GM21528 (cell line): ENCODE measurements around the gene TOMM70.
"Not testable (repeated sequence)": the region's sequence is repeated elsewhere in the genome, so short reads cannot be mapped to it uniquely, and the experiment has no call there.

Experiments used
- ATAC-seq: cut with Tn5 transposase; IDR thresholded peaks from one replicate; pipeline ENCODE4 v1.9.1; 2021; ENCODE audit warnings: mild to moderate bottlenecking, moderate library complexity; ENCODE audit not compliant: unreplicated experiment, low FRiP score

The TOMM70 gene

GRCh38 chr3:100400780-100401673 lies at the start of gene TOMM70, which contains the start of gene LNP1:
Gene TOMM70, minus strand, starts transcription at chr3:100401089. Its CDS starts 140 bp downstream, at chr3:100400949.
Gene LNP1, plus strand, starts transcription at chr3:100401539. Its CDS starts 28,191 bp downstream, at chr3:100429730.
- peak; percentile 93 for ATAC-seq

- no peak for ATAC-seq
Observed at GRCh38 chr3:100449214-100449613, 48.3 kb upstream of the TOMM70 start.

- no peak for ATAC-seq
Observed at GRCh38 chr3:100448079-100448478, 47.2 kb upstream of the TOMM70 start.

GRCh38 chr3:100447067-100447466 lies 46.2 kb upstream of the TOMM70 start:
- ATAC-seq = not testable (repeated sequence)

GRCh38 chr3:100443690-100444089 lies 42.8 kb upstream of the TOMM70 start:
- no peak for ATAC-seq

GRCh38 chr3:100440895-100441294 lies 40.0 kb upstream of the TOMM70 start:
- no peak for ATAC-seq

GRCh38 chr3:100438623-100438974 lies 37.7 kb upstream of the TOMM70 start:
- ATAC-seq = no peak

GRCh38 chr3:100437721-100438622 lies 37.1 kb upstream of the TOMM70 start:
- no peak for ATAC-seq

- ATAC-seq = no peak
Observed at GRCh38 chr3:100436951-100437350, 36.1 kb upstream of the TOMM70 start.

- no peak for ATAC-seq
Observed at GRCh38 chr3:100429187-100429716, 28.4 kb upstream of the TOMM70 start.

GRCh38 chr3:100427699-100428098 lies 26.8 kb upstream of the TOMM70 start:
- no peak for ATAC-seq

GRCh38 chr3:100426067-100426682 lies 25.3 kb upstream of the TOMM70 start:
- ATAC-seq = no peak

- no peak for ATAC-seq
Observed at GRCh38 chr3:100425316-100425715, 24.4 kb upstream of the TOMM70 start.

GRCh38 chr3:100424261-100424660 lies 23.4 kb upstream of the TOMM70 start:
- no peak for ATAC-seq

GRCh38 chr3:100423611-100424010 lies 22.7 kb upstream of the TOMM70 start:
- no peak for ATAC-seq

- ATAC-seq = no peak
Observed at GRCh38 chr3:100420885-100421284, 20.0 kb upstream of the TOMM70 start.

GRCh38 chr3:100419406-100419805 lies 18.5 kb upstream of the TOMM70 start:
- ATAC-seq = no peak

GRCh38 chr3:100416863-100417262 lies 16.0 kb upstream of the TOMM70 start:
- ATAC-seq = no peak

- no peak for ATAC-seq
Observed at GRCh38 chr3:100416176-100416575, 15.3 kb upstream of the TOMM70 start.

- no peak for ATAC-seq
Observed at GRCh38 chr3:100413613-100414012, 12.7 kb upstream of the TOMM70 start.
